GM08714 (cell line): Measurements from ENCODE around the gene SLC19A3.
"Not testable (repeated sequence)": the region's sequence is repeated elsewhere in the genome, so short reads cannot be mapped to it uniquely, and the experiment has no call there.

Experiments used
- H3K4me3 ChIP-seq: fragments of 200-500 bp; sonication (Bioruptor generic); 2 replicates; pipeline ENCODE4 v1.5.1; 2014; ENCODE audit warnings: mild to moderate bottlenecking, low read length, inconsistent platforms
- ZNF274 ChIP-seq: IDR thresholded peaks from 2 replicates; pipeline ENCODE4 v1.6.1; 2012; ENCODE audit warnings: mild to moderate bottlenecking, low read depth, low read length

Gene SLC19A3

DNA sequence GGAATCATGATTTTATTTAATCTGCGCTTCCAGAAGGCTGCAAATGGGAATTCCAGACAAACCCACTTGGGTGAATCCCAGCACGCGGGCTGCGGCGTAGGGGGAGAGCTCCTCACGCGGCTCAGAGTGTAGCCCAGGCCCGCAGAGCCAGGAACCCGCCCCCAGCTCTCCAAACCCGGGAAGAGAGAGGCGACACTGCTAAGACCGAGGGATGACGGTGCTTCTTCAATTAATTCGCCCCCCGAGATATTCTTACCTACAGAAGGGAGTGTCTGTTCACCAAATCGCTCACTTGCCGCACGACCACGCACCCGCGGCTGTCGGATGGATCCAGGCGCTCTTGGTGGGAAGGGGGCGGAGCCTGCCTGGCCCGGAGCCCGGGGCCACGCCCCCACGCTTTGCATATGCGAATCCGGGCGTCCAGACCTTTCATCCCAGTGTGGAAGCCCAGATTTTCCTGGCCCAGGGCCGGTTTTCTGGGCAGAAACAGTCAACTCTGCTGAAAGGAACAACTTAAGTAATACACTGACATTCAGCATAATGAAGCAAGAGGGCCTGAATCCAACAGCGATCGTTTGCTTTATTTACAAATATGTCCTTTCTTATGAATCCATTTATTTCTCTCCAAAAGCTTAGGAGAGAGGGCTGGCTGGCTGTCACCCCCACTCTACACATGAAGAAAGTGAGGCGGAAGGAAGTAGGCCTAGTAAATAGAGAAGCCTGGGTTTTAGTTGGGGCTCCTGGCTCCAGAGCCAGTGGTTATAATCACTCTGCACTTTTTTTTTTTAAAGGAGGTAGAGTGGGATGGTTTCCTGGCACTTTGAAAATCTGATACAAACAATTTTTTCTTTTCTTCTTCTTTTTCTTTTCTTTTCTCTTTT is at the start of gene SLC19A3:
SLC19A3 (minus strand) TSS at position 342 of the 881 bp plus-strand sequence. CDS start 15,710 bp downstream, outside the sequence.
- H3K4me3 ChIP-seq, result no peak within 1 kb of the TSS; the same call in 1 of the 2 replicates
- TF ChIP-seq ZNF274, result no peak

DNA sequence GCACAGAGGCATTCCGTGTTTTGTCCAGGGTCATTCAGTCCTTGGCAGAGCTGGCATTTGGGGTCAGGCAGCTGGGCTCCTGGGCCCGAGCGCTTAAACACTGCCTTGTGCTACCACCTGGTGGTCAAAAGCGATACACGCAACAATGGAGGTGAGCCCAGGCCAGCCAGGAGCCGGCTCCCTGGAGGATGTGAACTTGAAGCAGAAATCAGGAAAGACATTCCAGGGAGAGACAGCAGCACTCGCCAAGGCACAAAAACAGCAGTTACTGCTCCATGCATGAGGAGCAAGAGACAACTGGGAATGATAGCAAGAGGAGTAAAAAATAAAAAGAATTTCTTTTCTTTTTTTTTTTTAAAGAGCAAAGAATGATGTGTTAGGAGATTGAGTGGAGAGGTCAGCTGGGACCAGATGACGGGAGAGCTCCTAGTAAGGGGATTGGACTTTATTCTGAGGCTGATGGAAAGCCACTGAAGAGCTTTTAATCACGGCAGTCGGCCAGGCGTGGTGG is 48.6 kb upstream of the SLC19A3 start:
- TF ChIP-seq ZNF274, result no peak
- no peak overlapping the region for H3K4me3 ChIP-seq

DNA sequence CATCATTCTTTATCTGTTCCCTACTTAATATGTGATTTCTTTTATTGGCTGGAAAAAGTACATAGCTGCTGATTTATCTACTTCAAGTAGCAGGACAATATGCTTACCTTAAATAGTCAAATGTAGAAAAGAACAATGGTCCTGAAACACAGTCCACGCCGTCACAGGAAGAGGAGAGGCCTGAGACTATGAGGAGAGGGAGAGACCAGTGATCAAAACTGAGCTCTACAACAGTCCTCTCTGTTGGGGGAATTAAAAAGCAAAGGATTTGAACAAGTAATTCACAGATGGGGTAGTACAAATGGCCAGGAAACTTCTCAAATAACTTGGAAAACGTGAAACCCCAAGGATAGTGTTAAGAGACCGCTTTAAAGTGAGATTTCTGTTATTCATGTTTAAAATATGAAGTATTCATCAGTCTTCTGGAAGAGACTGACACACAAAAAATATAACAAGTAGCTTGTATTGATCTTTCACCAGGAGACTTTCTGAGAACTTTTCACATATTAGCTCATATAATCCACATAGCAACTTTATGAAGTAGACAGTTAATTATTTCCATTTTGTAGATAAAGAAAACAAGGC is 48.1 kb upstream of the SLC19A3 start:
- TF ChIP-seq ZNF274, result no peak
- no peak overlapping the region for H3K4me3 ChIP-seq

DNA sequence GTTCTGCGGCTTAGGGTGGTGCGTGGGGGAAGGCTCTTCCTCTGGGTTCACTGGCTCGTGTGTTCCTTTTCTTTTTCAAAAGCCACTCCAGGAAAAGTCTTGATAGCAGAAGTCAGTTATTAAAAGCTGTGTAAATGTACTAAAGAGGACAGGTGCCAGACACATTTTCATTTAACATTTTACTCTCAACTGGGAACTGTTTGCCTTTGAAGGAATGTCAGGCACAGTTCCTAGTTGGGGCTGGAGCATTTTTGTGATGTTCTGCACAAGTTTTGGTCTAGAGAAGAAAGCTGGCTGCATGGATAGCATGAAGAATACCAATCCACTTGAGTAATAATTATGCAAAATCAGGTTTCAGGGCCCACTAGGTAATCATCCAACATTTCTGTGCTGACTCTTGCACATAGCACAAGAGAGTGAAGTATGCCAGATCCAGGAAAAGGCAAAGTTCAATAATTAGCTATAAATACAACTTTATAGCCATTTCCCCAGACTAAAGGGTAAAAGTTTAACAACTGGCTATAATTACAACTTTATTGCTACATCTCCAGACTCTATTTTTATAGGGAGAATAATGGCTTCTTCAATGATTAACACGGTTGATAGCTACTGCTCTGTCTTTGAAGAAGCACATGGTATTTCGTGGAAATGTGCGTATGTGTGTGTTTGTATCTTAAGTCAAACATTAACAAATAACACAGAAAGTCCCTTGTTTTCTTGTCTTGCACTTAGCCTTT is 44.1 kb upstream of the SLC19A3 start:
- no peak overlapping the region for H3K4me3 ChIP-seq
- no peak for TF ChIP-seq ZNF274

DNA sequence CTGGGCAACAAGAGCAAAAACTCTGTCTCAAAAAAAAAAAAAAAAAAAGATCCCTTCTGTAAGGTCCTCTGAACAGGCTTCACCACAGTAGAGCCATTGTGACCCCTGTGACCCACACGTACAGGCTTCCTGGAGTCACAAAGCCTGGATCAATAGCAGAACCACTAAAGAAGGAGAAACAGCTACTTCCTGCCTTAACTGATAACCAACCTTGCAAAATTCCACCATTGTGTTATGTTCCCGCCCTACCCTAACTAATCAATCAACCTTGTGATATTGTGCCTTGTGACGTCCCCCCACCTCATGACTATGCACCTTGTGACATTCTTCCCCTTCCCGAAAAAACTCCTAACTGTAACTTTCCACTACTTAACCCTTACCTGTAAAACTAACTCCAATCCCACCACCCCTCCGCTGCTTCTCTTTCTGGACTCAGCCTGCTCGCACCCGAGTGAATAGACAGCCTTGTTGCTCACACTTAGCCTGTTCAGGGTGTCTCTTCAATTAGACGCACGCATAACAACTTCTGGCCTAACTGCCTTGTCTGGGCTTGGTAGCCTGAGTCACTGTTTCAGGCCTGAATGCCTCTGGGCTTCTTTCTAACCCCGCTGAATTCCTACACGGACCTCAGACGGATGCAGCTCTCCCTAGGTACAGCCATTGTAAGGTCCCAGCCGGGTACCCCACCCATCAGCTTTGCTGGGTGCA is 41.7 kb upstream of the SLC19A3 start:
- H3K4me3 ChIP-seq, result no peak overlapping the region
- TF ChIP-seq ZNF274, result no peak

DNA sequence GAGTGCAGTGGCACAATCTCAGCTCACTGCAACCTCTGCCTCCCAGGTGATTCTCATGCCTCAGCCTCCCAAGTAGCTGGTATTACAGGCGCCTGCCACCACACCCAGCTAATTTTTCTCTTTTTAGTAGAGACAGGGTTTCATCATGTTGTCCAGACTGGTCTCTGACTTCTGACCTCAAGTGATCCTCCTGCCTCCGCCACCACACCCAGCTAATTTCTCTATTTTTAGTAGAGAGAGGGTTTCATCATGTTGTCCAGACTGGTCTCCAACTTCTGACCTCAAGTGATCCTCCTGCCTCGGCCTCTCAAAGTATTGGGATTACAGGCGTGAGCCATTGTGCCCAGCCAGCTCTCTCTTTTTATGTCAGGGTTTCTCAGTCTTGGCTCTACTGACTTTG is 38.4 kb upstream of the SLC19A3 start:
- H3K4me3 ChIP-seq, result not testable (repeated sequence)

DNA sequence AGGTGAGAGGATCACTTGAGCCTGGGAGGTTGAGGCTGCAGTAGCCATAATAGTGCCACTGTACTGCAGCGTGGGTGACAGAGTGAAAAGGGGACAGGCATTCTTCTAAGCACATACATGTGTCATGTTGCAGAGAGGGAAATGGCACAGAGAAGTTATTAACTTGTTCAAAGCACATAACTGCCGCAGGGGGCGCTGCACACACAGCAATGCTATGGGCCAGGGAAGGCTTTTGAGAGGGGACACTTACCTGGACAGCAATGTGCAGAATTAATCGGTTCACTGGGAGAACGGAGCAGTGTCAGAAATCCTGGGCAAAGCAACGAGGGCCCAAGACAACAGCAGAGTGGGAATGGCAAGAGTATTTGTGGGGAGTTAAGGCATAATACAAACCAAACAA is 30.3 kb upstream of the SLC19A3 start:
- TF ChIP-seq ZNF274, result no peak

DNA sequence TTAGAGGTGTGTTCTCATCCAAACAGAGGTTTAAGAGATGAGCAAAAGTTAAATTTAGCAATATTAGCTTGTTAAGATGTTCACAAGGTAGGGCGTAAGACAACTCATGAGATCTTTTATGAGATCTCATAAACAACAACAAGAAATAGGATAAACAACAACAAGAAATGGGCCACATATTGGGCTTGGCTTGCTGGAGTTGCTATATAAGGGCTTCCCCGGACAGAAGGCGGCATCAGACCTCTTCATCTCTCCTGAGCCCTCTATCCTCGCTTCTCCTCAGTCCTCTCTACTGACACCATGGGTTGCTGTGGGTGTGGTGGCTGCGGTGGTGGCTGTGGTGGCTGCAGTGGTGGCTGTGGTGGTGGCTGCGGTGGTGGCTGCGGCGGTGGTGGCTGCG is 27.8 kb upstream of the SLC19A3 start, which contains the start of gene SCYGR8:
SCYGR8 (plus strand) TSS at position 301 of the 400 bp plus-strand sequence; CDS start at position 301, 0 bp downstream.
- H3K4me3 ChIP-seq, result no peak within 1 kb of the TSS
- no peak for TF ChIP-seq ZNF274

More for the DNA sequence above, 30.3 kb upstream of the SLC19A3 start:
- no peak overlapping the region for H3K4me3 ChIP-seq

DNA sequence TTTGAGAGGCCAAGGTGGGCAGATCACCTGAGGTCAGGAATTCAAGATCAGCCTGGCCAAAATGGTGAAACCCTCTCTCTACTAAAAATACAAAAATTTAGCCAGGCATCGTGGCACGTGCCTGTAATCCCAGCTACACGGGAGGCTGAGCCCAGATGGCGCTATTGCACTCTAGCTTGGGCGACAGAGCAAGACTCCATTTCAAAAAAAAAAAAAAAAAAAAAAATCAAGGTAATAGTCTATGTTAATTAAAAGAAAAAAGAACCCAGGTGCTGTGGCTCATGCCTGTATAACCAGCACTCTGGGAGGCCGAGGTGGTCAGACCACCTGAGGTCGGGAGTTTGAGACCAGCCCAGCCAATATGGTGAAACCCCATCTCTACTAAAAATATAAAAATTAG is 22.9 kb upstream of the SLC19A3 start:
- not testable (repeated sequence) for H3K4me3 ChIP-seq

DNA sequence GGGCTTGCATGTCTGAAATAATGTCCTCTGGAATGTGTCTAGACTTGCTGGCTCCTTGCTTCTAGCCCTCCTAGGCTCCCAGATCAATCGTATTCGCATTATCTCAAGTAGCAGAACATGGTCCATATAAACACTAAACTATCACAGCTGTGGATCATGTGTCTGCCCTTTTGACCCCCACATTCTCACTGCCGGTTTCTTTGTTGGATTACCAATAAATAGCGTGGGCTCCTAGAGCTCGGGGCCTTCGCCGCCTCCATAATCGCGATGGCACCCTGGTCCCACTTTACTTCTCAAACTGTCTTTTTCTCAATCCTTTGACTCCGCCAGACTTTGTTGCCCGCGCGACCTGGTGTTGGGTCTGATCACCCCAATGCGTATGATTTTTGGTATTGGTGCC is 21.5 kb upstream of the SLC19A3 start:
- TF ChIP-seq ZNF274, result no peak
- H3K4me3 ChIP-seq, result no peak overlapping the region

DNA sequence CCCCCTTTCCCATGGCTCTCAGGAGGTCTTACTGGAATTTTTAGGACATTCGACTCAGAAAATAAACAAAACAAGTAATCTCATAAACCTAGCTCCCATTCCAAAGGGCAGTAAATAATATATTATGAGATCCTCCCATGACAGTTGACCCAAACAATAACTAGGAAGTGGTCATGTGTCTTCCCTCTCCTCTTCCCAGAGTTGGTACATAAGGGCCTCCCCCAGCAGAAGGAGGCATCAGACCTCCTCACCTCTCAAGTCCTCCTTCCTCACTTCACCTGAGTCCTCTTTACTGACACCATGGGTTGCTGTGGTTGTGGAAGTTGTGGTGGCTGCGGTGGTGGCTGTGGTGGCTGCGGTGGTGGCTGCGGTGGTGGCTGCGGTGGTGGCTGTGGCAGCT is 10.2 kb upstream of the SLC19A3 start, which contains the start of gene SCYGR7:
SCYGR7 (plus strand) TSS at position 301 of the 400 bp plus-strand sequence; CDS start at position 301, 0 bp downstream.
- no peak within 1 kb of the TSS for H3K4me3 ChIP-seq
- TF ChIP-seq ZNF274, result no peak

DNA sequence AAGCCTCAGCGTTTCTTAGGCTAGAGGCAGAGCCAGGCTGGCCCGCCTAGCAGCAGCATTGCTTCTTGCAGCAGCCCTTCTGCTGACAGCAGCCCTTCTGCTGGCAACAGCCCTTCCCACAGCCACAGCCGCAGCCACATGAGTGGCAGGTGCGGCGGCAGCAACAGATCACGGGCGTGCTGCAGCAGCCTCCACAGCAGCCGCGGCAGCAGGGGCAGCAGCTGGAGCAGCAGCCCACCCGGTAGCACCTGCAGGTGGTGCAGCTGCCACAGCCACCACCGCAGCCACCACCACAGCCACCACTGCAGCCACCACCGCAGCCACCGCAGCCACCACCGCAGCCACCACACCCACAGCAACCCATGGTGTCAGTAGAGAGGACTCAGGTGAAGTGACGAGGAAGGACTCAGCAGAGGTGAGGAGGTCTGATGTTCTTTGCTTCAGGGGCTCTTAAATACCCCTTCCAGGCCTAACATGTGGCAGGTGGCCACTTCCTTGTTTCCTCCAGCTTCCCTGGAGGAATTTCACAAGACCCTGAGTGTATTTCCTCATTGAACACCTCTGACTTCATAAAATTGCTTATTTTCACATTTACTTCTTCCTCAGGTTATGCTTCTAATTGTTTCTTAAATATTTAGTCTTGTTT is 6.7 kb upstream of the SLC19A3 start, which contains the start of gene SCYGR6:
SCYGR6 (minus strand) TSS at position 364 of the 646 bp plus-strand sequence; CDS start at position 364, 0 bp downstream.
- TF ChIP-seq ZNF274, result no peak
- H3K4me3 ChIP-seq, result no peak within 1 kb of the TSS

DNA sequence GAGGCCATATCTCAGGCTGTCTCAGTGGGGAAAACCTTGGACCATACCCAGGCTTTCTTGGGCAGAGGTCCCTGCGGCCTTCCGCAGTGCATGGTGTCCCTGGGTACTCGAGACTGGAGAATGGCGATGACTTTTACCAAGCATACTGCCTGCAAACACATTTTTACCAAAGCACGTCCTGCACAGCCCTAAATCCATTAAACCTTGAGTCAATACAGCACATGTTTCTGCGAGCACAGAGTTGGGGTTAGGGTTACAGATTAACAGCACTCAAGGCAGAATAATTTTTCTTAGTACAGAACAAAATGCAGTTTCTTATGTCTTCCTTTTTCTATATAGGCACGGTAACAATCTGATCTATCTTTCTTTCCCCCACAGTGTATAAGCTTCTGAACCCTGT is 5.0 kb upstream of the SLC19A3 start:
- H3K4me3 ChIP-seq, result not testable (repeated sequence)
